HG03571 (cell line): Measurements from ENCODE around the gene NHSL2.

ENCODE experiments used
- ATAC-seq: cut with Tn5 transposase; IDR thresholded peaks from one replicate; pipeline ENCODE4 v1.9.1; 2021; ENCODE audit not compliant: unreplicated experiment

NHSL2 gene

GRCh38 chrX:71989768-71990426 is 79.3 kb downstream of the NHSL2 start:
- no peak for ATAC-seq

- ATAC-seq, result no peak
Observed at GRCh38 chrX:71990518-71990917, 79.9 kb downstream of the NHSL2 start.

DNA sequence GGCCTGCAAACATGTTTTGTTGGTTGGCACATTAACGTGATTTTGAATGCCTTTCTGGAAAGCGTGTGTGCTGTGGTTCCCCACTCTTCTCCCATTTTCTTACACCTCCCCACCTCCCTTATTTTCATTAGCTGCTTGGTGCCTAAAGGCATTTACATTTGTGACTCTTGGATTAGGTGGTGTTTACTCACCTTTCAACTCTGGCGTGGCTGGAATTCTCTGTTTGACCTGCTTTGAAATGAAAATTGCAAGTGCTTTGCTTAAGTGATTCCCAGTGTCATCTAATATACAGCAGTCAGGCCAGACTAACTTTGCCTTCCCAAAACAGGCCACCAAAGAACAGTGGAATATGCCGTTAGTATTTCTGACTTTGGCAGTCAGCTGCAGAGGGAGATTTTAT is 80.5 kb downstream of the NHSL2 start:
- no peak for ATAC-seq

GRCh38 chrX:71992711-71993110 is 82.1 kb downstream of the NHSL2 start:
- no peak for ATAC-seq

DNA sequence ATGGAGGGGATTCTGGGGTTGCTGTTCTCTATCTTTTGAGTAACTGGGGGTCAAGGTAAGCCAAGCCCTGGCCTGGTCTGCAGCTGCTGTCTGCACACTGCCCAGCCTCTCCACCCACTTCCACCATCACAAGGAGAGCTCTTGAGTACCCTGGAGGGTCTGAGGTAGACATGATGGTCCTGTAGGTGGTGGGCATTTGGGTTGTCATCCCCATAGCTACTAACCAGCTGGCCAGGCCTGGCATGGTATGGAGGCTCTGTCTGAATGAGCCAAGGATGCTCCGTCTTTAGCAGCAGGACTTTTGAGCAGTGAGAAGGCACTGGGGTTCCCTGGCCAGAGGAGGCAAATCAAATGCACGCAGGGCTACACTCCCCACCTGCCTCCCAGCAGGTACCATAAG is 82.7 kb downstream of the NHSL2 start:
- ATAC-seq, result no peak

DNA sequence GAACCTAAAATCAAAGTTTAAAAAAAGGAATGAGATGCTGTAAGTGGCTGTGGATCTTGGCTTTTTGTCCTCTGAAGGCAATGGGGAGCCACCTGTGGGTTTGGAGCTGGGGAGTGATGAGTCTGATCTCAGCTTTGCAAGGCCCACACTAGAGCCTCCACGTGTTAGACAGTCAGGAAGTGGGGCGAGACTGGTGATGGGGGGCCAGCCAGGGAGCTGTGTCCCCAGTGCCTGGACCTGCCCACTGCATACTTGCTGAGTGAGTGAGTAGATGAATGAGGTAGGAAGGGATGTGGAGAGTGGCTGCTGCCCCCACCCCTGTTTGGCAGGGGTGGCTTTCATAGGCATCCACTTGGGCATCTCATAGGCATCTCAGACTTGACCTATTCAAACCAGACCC is 84.0 kb downstream of the NHSL2 start:
- no peak for ATAC-seq

- ATAC-seq, result no peak
Observed at GRCh38 chrX:71995122-71995521, 84.5 kb downstream of the NHSL2 start.

DNA sequence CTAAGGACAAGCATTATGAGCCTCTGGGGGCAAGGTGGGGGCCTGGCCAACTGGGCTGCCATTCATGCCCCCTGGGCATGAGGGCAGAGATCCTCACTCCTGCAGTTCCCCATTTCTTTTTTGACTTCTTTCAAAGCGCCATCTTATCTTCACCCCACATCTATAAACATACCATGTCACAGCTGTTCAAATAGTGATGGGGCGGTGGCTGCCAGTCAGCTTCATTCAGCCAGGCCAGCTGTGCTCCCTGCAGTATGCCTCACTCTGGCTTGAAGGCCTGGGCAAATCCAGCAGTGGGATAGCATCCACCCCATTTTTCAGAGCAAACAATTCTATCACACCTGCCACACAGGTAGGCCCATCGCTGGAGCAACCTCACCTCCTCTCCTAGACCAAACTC is 85.5 kb downstream of the NHSL2 start:
- no peak for ATAC-seq

GRCh38 chrX:71996826-71997225 is 86.2 kb downstream of the NHSL2 start:
- no peak for ATAC-seq

- ATAC-seq, result no peak
Observed at GRCh38 chrX:71997320-71997719, 86.7 kb downstream of the NHSL2 start.

DNA sequence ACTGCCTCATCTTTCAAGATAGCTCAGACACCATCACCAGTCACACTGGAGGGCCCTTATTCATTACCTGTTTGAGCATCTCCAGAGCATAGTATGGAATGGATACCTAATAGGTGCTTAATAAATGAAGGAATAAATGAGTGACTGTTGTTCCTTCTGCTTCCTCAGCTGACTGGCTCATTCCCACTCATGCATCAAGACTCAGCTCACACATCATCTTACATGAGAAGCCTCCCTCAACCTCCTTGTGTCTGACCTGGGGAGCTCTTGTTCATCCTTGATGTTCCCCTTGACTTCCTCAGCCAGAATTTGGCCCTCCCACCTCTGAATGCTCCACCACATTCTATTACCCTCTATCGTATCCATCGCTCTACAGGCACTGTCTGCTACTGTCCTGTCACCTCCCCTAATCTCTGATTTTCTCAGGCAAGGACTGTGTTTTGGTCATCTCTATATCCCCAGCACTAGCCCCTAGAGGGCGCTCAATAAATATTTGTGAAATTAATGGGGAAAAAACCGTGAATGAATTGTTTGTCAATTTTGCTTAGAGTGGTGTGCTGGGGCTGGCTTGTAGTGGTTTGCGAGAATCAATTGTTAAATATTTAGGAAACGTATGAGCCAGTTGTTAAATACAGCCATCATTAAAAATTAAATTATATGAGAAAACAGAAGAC is 88.3 kb downstream of the NHSL2 start:
- ATAC-seq, result no peak

- no peak for ATAC-seq
Observed at GRCh38 chrX:71999535-71999934, 88.9 kb downstream of the NHSL2 start.

GRCh38 chrX:72001471-72001870 is 90.8 kb downstream of the NHSL2 start:
- ATAC-seq, result no peak

DNA sequence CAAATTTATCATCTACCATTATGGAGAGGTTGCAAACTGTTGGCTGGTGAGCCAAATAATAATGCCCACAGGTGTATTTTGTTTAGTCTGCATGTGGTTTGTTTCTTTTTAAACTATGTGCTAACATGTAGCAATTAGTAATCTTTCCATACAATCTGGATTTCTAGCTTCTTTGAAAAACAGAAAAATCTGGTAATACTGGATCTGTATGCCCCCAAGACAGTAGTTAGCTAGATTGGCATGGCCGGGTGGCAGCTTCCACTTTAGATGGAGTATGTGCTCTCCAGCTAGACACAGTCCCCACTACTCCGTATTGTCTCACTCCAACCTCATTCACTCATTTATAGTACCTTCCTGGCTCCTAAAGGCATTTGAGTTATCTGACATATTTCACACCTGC is 91.3 kb downstream of the NHSL2 start:
- ATAC-seq, result no peak

- no peak for ATAC-seq
Observed at GRCh38 chrX:72002875-72003274, 92.2 kb downstream of the NHSL2 start.

- no peak for ATAC-seq
Observed at GRCh38 chrX:72003811-72004750, 93.4 kb downstream of the NHSL2 start.

- no peak for ATAC-seq
Observed at GRCh38 chrX:72005046-72005445, 94.4 kb downstream of the NHSL2 start.

DNA sequence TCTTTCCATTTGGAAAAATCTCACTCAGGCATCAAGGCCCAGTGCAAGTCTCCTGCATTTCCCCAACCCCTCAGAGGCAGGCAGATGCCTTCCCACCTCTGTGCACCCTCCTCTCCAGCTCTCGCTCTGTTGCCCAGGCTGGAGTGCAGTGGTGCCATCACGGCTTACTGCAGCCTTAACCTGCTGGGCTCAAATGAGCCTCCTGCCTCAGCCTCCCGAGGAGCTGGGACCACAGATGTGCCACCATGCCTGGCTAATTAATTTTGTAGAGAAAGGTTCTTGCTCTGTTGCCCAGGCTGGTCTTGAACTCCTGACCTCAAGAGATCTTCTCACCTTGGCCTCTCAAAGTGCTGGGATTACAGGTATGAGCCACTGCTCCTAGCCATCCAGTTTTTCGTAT is 95.8 kb downstream of the NHSL2 start:
- ATAC-seq, result no peak

- ATAC-seq, result no peak
Observed at GRCh38 chrX:72009731-72010130, 99.1 kb downstream of the NHSL2 start.

GRCh38 chrX:72011734-72012133 is 101.1 kb downstream of the NHSL2 start:
- no peak for ATAC-seq

DNA sequence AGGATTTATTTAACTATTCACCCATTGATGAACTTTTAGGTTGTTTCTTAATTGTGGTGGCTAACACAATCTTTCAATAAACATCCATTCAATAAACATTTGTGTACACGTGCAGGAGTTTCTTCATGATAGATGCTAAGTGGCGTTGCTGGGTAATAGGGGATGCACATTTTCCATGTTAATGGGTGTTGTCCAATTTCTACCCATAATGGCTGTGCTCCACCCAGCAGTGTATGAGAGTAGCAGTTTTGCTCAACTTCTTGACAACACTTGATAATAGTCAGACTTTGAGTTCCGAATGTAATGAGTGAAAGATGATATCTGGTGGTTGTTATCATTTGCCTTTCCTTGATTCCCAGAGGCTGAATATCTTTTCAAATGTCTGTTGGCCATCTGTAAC is 104.7 kb downstream of the NHSL2 start:
- ATAC-seq, result no peak
